GM21619 (cell line): ENCODE results near the gene PDE6B.
A peak's percentile ranks its signal among the peaks of the same experiment; 100 is the strongest.
"Not testable (repeated sequence)": the region's sequence is repeated elsewhere in the genome, so short reads cannot be mapped to it uniquely, and the experiment has no call there.

ENCODE experiments used
- ATAC-seq: cut with Tn5 transposase; IDR thresholded peaks from one replicate; pipeline ENCODE4 v1.9.1; 2021; ENCODE audit not compliant: unreplicated experiment

PDE6B gene

DNA sequence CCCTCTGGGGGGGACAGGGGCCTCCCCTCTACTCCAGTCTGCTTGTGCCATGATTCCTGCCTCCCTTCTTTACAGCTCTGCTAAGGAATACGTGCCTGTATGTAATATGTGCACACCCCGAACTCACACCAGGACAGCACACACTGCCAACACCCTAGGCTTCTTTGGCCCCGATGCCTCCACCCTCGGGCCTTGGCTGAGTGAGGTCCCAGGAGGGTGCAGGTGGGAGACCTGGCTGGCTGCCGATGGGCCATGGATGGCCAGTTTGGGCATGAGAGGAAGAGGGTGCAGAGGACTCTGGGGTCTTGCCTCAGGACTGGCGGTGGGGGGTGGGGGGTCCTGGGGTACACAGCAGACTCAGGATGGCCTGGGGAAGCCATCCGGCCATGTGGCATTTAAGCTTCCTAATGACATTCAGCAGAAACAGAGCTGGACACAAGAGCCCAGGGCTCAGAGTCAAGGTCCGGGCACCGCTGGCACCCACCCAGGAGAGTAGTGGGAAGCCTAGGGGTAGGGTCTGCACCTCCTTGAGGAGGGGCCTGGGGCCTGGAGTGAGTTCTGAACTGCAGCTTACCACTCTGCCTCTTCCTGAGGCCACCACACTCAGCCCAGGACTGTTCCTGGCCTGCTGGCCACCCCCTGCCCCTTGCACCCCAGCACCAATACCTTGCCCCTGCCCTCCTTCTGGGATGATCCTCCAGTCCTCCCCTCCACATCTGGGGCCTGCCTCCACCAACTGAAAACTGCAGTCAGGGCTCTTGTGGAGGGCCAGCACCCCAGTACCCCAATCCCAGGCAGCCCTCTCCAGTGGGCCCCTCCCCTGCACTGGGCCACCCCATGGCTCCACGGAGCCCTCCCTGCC lies 78.2 kb downstream of the PDE6B start:
- ATAC-seq, result no peak

DNA sequence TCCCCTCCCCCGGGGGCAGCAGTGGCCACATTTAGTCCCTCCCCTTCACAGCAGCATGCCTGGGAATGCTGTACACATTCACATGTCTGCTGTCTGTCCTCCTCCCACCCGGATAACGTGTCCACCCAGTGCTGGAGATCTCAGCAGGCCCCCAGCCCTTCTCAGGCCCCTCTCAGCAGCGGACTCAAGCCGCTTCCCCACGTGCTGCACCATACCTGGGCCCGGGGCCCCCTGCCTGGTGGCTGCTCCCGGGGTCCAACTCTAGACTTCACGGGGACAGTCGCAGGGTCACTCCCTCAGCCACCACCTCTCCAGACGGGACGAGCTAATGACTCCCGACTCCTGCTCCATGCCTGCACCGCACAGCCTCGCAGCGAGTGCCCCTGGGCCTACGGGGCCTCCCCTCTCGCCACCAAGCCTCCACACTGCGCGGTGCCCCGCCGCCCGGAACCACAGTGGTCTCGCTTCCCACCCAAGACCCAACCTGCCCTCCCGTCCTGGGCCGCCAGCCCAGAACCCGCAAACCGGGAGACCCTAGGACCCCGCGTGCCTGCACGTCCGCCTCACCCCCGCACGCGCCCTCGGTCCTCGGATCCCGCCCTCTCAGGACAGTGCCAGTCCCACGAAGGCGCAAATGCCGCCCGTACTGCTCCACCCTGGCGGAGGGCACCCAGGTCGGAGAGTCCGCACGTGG lies 79.0 kb downstream of the PDE6B start:
- no peak for ATAC-seq

DNA sequence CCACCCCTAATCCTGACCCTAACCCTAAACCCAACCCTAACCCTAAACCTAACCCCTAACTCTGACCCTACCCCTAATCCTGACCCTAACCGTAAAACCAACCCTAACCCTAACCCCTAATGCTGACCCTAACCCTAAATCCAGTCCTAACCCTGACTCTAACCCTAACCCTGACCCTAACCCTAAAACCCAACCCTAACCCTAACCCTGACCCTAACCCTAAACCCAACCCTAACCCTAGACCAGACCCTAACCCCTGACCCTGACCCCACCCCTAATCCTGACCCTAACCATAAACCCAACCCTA lies 79.6 kb downstream of the PDE6B start:
- ATAC-seq, result no peak

DNA sequence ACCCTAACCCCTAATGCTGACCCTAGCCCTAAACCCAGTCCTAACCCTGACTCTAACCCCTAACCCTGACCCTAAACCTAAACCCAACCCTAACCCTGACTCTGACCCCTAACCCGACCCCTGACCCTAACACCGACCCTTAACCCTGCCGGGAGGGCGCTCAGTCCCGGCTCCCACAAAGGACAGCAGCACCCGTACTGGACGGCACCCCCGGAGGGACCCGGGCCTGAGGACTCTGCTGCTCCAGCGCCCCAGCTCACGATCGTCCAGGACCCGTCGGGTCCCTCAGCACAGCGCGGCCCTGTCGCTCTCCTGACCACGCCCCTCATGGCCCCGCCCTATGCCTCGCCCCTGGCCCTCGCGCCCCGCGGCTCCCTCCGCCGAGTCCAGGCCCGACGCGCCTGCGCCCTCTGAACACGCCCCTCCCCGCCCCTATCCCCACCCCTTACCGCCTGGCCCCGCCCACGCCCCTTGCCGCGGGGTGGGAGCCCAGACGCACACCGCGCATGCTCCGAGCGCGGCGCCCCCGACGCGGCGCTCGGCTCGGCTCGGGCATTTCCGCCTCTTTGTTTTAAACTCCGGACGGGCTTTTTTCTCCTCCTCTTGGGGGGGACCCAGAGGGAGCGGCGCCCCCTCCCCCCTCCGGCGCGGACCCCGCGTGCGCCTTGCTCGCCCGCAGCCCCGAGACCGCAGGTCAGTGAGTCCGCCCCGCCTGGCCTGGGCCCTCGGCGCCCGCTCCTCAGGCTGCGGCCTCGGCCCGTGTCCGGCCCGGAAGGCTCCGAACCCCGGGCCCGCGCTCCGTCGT lies 80.1 kb downstream of the PDE6B start, which contains the start of gene PCGF3:
TSS of gene PCGF3 (plus strand) at position 555 of the 805 bp plus-strand sequence. CDS start 27,849 bp downstream, outside the sequence.
- ATAC-seq, result peak; percentile 90

DNA sequence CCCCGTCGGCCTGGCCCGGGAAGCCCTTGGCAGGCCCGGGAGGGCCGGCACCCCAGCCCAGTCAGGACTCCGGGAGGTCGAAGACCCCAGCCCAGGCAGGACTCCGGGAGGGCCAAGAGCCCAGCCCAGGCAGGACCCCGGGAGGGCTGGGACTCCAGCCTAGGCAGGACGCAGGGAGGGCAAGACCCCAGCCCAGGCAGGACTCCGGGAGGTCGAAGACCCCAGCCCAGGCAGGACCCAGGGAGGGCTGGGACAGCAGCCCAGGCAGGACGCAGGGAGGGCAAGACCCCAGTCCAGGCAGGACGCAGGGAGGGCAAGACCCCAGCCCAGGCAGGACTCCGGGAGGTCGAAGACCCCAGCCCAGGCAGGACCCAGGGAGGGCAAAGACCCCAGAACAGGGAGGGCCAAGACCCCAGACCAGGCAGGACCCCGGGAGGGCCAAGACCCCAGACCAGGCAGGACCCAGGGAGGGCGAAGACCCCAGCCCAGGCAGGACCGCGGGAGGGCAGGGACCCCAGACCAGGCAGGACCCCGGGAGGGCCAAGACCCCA lies 80.8 kb downstream of the PDE6B start:
- ATAC-seq, result not testable (repeated sequence)

DNA sequence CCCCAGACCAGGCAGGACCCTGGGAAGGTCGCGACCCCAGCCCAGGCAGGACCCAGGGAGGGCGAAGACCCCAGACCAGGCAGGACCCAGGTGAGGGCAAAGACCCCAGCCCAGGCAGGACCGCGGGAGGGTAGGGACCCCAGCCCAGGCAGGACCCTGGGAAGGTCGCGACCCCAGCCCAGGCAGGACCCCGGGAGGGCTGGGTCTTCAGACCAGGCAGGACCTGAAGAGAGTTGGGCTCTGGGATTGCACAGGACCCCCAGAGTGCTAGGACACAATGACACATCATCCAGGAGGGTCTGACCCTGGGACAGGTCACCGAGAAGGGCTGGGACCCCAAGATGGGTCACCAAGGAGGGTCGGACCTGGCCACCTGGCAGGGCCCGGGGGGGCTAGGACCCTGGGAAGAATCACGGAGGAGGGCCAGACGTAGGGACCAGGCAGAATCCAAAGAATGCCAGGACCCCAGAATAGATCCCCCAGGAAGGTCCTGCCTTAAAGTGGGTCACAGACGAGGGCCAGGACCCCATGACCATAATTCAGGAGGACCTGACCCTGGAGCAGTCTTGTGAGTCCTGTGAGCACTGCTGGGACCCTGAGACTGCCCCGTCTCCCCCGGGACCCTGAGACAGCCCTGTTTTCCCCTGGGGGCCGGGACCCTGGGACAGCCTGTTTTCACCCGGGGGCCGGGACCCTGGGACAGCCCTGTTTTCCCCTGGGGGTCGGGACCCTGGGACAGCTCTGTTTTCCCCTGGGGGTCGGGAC lies 81.6 kb downstream of the PDE6B start:
- no peak for ATAC-seq

DNA sequence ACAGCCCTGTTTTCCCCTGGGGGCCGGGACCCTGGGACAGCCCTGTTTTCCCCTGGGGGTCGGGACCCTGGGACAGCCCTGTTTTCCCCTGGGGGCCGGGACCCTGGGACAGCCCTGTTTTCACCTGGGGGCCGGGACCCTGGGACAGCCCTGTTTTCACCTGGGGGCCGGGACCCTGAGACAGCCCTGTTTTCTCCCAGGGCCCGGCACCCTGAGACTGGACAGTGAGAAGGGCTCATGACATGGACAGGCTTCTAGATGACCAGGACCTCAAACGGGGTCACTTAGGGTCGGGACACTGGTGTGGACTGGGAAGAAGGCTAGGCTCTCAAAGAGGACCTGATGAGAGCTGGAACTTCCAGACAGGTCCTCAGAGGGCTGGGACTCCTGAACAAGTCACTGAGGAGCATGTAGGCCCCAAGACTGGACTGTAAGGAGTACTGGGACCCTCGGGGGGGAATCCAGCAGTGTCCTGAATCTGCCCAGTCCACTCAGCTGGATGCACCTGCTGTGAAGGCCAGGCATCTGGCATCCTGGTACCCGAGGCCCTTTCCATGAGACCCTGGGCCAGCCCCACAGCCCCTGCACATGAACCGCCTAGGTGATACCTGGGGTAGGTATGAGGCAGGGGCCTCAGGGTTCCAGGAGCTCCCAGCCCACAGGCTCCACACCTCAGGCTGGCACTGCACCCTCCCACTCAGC lies 82.7 kb downstream of the PDE6B start:
- no peak for ATAC-seq

DNA sequence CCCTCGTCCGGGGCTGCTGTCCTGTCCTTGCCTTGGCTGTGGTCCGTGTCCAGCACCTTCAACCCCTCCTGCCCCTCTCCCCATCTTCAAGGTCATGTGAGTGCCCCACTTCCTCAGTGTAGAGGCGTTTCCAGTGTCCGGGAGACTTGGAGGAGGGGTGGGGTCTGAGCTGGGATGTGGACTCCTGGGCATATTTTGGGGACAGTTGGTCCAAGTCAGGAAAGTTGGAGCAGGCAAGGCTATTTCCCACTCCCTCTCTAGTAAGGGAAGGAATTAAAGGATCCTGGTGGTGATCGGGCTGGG lies 83.2 kb downstream of the PDE6B start:
- no peak for ATAC-seq

DNA sequence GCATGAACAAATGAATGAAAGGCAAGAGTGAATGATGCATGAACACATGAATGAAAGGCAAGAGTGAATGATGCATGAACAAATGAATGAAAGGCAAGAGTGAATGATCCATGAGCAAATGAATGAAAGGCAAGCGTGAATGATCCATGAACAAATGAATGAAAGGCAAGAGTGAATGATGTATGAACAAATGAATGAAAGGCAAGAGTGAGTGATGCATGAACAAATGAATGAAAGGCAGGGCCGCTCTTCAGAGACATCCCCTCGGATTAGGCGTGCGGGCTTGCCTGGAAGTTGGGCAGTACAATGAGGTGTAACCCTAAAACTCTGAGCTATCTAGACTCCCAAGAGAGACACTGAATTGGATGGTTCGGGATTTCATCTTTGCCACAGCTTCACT lies 84.0 kb downstream of the PDE6B start:
- ATAC-seq, result no peak

DNA sequence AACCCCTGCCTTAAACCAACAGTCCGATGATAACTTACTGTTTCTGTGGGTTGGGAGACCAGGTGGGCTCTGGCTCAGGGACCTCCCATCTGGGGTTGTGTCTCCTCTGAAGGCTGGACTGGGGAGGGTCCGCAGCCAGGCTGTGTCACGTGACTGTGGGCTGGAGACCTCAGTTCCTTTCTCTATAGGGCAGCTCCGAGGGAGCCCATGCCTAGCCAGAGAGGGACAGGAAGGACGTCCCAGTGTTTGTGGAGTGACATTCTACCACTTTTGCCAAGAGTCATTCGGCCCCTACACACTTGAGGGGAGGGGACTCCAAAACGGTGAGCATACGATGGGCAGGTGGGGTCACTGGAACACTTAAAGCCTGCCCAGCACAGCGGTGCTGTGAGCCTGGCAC lies 84.7 kb downstream of the PDE6B start:
- no peak for ATAC-seq

DNA sequence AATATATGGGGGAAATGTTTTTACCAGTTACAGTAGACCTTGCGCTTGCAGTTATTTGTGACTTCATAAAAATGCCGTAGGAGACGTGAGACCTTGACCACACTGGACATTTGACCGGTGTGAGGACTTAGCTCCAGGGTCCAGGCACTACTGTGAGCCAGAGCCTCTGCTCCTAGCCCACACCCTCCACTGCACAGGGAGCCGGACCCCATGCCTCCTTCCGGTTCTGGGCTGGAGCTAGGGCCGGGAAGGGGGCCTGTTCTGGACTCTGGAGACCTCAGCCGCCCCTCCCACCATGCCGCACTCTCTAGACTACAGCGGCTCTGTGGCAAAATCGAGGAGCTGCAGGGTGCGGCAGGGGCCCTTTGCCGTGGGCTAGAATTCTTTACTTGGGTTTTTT lies 85.5 kb downstream of the PDE6B start:
- ATAC-seq, result no peak

DNA sequence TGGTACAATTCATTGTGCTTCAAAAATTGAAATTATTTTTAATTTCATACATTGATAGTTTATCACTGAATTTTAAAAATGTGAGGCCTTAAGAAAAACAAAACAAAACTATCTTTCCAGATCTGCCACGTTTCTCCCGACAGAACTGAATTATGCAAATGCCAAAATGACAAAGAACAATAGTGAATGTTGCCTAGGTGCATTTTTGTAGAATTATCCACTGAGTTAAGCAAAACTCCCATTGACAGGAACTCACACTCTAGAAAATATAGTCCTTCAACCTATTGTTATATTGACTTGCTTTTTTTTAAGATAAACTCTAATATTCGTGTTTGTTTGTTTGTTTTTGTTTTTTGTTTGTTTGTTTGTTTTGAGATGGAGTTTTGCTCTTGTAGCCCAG lies 86.7 kb downstream of the PDE6B start:
- ATAC-seq, result no peak

DNA sequence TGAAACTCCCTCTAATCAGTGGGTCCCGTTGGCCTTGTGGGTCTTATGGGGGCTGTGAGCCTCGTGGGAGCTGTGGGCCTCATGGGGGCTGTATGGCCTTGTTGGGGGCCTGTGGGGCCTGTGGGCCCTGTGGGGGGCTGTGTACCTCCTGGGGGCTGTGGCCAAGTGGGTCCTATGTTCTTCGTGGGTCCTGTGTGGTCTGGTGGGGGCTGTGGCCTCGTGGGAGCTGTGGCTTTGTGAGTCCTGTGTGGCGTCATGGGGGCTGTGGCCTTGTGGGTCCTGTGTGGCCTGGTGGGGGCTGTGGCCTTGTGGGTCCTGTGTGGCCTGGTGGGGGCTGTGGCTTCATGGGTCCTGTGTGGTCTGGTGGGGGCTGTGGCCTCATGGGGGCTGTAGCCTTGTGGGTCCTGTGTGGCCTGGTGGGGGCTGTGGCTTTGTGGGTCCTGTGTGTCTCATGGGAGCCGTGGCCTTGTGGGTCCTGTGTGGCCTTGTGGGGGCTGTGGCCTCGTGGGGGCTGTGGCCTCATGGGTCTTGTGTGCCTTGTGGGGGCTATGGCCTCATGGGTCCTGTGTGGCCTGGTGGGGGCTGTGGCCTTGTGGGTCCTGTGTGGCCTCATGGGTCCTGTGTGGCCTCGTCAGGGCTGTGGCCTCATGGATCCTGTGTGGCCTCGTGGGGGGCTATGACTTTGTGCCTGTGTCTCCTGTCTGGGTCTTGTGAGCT lies 87.7 kb downstream of the PDE6B start:
- ATAC-seq, result no peak

DNA sequence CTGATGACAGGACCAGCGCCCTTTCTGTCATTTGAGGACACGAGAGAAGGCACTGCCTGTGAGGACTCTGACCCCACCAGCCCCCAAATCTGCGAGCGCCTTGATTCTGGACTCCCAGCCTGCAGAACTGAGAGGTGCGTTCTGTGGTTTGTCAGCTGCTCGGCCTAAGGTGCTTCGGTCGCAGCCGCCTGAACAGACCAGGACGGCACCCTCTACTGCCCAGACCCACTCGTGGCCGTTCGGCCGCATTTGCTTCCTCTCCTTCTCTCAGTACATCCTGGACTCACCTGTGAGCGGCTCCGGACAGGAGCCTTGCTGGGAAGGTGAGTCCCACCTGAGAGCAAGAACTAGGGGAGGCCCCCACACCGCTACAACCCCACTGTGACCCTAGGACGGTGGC lies 88.7 kb downstream of the PDE6B start:
- no peak for ATAC-seq

DNA sequence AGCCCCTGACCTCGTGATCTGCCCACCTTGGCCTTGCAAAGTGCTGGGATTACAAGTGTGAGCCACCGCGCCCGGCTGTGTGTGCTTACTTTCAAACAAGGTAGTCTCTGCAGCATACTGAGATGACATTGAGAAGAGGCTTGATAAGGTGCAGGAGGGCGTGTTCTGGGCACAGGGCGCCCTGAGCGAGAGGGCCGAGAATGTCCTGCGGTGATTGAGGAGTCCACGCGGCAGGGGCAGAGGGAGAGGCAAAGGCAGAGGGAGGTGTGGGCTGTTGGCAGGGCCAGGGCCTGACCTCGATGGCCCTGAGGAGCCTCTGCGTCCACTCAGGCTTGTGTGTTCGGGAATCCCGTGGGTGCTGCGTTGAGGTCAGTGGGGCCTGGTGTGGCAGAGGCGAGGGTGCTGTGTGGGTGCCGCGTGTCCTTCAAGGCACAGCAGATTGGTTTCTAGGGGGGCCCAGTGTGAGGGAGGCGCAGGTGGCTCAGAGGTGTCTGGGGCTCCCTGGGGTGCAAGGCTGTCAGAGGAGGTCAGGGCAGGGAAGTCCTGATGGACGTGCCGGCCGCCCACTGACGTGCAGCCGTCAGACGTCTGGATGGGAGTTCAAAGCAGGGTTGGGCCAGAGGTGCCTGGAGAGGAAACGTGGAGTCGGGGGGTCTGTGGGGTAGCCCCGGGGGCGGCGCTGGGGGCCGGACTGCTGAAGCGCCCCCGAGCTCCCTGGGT lies 92.4 kb downstream of the PDE6B start:
- ATAC-seq, result no peak

DNA sequence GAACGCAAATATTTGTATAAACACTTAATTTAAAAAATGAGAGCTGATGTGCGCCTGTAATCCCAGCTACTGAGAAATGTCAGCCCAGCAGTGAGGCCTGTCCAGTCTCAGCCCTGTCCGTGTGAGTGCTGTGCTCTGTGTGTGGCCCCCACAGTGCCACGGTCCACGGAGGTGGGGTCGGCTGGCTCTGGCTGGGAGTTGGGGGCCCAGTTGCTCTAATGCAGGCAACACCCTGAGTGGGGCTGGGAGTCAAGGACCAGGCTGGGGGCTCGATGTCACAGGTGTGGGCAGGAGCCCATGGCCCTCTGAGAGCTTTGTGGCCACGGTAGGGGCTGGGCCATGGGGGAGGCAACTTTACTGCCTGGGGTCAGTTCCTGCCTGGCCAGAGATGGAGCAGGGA lies 93.1 kb downstream of the PDE6B start:
- ATAC-seq, result no peak
